Skin epidermis (tissue), 12 donors: Measurements from ENCODE around the gene SYNPO.

ENCODE experiments used
- H3K27ac ChIP-seq, 21 experiments: fragments of 200-600 bp; sonication (generic) in 11 of 21; one replicate each; pipeline ENCODE4 v1.5.0; 2020; ENCODE audit warnings: mild to moderate bottlenecking in 3 of 21, inconsistent platforms in 2 of 21, moderate library complexity in 2 of 21
- H3K4me3 ChIP-seq, 7 experiments: fragments of 200-600 bp; sonication (generic) in 2 of 7; one replicate each; pipeline ENCODE4 v1.5.0; 2020; ENCODE audit warnings: inconsistent platforms in 2 of 7, mild to moderate bottlenecking in 2 of 7, moderate library complexity in 1 of 7

SYNPO gene, protein sequence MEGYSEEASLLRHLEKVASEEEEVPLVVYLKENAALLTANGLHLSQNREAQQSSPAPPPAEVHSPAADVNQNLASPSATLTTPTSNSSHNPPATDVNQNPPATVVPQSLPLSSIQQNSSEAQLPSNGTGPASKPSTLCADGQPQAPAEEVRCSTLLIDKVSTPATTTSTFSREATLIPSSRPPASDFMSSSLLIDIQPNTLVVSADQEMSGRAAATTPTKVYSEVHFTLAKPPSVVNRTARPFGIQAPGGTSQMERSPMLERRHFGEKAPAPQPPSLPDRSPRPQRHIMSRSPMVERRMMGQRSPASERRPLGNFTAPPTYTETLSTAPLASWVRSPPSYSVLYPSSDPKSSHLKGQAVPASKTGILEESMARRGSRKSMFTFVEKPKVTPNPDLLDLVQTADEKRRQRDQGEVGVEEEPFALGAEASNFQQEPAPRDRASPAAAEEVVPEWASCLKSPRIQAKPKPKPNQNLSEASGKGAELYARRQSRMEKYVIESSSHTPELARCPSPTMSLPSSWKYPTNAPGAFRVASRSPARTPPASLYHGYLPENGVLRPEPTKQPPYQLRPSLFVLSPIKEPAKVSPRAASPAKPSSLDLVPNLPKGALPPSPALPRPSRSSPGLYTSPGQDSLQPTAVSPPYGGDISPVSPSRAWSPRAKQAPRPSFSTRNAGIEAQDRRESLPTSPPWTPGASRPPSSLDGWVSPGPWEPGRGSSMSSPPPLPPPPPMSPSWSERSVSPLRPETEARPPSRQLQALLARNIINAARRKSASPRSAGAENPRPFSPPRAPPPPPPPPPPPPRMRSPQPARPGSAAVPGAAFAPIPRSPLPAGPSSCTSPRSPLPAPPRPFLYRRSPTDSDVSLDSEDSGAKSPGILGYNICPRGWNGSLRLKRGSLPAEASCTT

GRCh38 chr5:150640311-150641005 lies at the start of gene SYNPO:
Gene SYNPO (plus strand): TSS chr5:150640660. CDS start chr5:150648276, 7,616 bp downstream.
- peak within 1 kb of the TSS in 20 of 21 experiments; percentile 12 to 88 (median 78) for H3K27ac ChIP-seq
- peak within 1 kb of the TSS in 2 of 7 experiments; percentile 11 to 15 for H3K4me3 ChIP-seq

DNA sequence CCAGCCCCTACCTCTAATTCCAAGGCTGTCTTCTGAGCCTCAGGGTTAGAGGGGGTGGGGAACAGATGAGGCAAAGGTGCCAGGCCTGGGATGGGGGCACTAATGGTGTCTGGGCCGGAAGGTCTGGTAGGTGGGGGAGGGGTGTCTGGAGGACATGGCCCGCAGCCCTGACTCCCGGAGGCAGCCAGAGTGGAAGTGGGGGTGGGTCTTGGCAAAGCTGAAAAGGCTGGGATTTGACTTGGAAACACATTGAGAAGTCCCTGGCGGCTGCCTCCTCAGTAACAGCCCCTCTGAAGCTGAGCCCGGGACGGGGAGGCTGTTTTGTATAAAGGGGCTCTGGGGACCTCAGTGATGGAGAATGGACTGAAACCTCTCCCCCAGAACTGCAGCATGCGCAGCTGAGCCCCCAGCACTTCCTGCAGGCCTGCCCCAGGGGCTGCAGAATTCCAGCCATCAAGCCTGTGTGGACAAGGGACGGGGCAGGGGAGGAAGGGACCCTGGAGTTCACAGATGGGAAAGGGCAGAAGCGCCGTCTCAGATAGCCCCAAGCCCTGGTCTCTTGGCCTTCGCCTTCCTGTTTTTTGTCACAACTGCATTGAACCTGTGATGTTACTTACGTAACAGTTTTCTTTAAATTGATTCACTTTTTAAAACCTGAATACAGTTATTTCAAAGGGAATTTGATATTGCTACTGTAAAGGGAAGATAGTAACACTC lies 49.3 kb upstream of the SYNPO start:
- peak overlapping the region in 4 of 21 experiments; percentile 28 to 60 (median 55) for H3K27ac ChIP-seq
- H3K4me3 ChIP-seq = no peak overlapping the region

- Histone ChIP-seq H3K27ac (peak overlapping the region in 1 of 21 experiments; percentile 8), H3K4me3 (no peak overlapping the region)
These were observed 46.9 kb upstream of the SYNPO start for GRCh38 chr5:150593593-150593992.

DNA sequence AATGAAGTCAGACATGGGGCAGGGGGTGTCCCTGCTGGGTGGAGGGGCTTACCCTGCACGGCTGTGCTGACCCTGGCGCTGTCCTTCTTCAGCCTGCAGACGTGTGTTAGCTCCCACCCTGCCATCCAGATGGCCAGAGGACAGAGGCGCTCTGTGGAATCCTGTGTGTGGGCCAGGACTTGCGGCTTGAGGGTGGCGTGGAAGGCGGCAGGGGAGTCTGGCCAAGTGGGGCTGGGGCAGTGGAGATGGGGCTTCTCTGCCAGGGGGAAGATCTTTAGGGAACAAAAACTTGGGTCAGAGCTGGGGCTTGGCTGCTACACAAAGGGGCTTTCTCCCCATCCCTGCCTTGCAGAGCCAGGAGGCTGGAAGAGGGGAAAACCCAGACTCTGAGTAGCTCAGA lies 46.5 kb upstream of the SYNPO start:
- peak overlapping the region in 2 of 21 experiments; percentile 8 to 45 for H3K27ac ChIP-seq

GRCh38 chr5:150595466-150596031 lies 44.9 kb upstream of the SYNPO start:
- H3K4me3 ChIP-seq = no peak overlapping the region
- peak overlapping the region in 6 of 21 experiments; percentile 15 to 75 (median 54) for H3K27ac ChIP-seq

More for the DNA sequence above, 46.5 kb upstream of the SYNPO start:
- H3K4me3 ChIP-seq = no peak overlapping the region

- H3K27ac ChIP-seq = peak overlapping the region in 9 of 21 experiments; percentile 3 to 75 (median 51)
- H3K4me3 ChIP-seq = no peak overlapping the region
These were observed 44.1 kb upstream of the SYNPO start for GRCh38 chr5:150596313-150596712.

DNA sequence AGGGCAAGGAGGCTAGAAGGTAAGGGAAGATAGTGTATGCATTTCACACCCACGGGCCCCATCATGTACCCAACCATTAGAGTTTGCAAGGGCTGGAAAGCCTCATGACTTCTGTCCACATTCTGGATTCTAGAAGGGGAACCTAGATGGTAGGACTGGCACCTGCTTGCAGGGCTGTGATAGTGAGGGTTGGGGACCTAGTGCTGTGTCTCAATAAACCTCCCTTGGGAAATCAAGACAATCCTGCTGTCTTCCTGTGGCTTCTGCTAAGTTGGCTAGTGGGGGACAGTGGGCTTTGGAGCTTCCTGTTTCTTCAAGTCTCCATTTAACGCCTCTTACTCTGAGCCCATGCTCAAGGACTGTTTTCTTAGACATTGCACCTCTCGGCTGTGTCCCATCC lies 43.6 kb upstream of the SYNPO start:
- Histone ChIP-seq H3K4me3 (no peak overlapping the region), H3K27ac (peak overlapping the region in 3 of 21 experiments; percentile 3 to 75 (median 53))

DNA sequence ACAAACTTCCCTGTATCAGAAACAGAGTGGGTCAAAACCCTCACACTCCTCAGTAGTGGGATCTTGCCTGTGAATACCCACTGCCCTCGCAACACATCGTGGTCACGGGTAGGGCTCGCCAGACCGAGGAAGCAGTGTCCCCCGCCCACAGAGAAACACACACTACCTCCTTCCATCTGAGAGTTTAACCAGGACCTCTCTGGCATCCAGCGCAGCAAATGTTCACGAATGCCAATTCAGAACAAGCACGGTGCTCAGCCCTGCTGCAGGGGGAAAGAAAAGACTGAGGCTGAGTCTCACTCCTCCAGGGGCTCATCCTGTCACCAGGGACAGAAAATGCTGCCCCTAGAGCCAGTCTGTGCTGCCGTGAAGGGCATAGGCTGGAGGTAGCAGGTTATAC lies 42.5 kb upstream of the SYNPO start:
- Histone ChIP-seq H3K27ac (peak overlapping the region in 5 of 21 experiments; percentile 14 to 78 (median 43)), H3K4me3 (no peak overlapping the region)

DNA sequence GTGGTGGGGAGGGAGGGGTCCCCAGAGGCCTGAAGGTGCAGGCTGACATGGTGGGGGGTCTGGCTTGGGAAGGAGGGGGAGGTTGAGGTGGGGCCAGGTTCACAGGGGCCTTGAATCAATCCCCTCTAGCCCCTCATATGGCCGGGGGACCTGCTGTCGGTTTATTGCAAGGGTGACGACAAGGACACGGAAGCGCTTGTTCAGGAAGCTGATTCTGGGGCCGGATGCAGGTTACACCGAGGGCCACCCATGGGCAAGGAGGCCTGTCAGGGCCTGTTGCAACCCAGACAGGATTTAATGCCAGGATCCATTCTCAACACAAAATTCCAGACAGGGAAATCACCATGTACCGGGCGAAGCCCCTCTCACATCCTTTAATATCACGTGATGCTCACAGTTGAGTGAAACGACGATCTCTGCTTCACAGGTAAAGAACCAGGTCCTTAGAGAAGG lies 41.6 kb upstream of the SYNPO start:
- Histone ChIP-seq H3K4me3 (no peak overlapping the region), H3K27ac (peak overlapping the region in 11 of 21 experiments; percentile 6 to 78 (median 43))

GRCh38 chr5:150599281-150599680 lies 41.2 kb upstream of the SYNPO start:
- H3K27ac ChIP-seq = peak overlapping the region in 10 of 21 experiments; percentile 3 to 78 (median 46)
- no peak overlapping the region for H3K4me3 ChIP-seq

DNA sequence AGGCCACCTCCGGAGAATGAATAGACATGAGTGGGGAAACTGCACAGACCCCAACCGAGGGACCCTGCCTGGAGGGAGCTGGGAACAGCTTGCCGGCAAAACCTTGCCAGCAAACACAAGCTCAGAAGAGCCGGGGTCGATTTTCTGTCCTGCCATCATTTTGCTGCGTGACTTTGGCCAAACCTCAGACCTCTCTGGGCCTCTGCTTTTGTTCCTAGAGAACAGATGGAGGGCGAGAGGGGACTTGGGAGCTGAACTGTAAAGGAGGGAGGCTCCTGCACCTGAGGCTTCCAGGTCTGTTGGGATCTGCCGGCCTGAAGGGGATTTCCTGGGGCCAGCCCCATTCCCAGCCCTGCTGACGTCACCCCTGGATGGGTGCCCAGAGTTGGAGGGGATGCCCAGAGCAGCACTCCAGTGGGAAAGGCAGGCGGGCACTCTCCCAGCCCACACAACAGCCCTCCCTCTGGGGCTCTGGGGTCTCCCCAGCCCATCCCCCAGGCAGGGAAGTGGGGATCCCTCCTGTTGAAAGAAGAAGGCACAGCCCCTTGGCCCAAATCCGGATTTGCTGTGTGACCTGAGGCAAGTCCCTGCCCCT lies 40.4 kb upstream of the SYNPO start:
- Histone ChIP-seq H3K4me3 (no peak overlapping the region), H3K27ac (peak overlapping the region in 13 of 21 experiments; percentile 3 to 79 (median 52))

GRCh38 chr5:150600616-150601490 lies 39.6 kb upstream of the SYNPO start:
- Histone ChIP-seq H3K4me3 (peak overlapping the region in 2 of 7 experiments; percentile 12 to 26), H3K27ac (peak overlapping the region in 14 of 21 experiments; percentile 12 to 79 (median 62))

DNA sequence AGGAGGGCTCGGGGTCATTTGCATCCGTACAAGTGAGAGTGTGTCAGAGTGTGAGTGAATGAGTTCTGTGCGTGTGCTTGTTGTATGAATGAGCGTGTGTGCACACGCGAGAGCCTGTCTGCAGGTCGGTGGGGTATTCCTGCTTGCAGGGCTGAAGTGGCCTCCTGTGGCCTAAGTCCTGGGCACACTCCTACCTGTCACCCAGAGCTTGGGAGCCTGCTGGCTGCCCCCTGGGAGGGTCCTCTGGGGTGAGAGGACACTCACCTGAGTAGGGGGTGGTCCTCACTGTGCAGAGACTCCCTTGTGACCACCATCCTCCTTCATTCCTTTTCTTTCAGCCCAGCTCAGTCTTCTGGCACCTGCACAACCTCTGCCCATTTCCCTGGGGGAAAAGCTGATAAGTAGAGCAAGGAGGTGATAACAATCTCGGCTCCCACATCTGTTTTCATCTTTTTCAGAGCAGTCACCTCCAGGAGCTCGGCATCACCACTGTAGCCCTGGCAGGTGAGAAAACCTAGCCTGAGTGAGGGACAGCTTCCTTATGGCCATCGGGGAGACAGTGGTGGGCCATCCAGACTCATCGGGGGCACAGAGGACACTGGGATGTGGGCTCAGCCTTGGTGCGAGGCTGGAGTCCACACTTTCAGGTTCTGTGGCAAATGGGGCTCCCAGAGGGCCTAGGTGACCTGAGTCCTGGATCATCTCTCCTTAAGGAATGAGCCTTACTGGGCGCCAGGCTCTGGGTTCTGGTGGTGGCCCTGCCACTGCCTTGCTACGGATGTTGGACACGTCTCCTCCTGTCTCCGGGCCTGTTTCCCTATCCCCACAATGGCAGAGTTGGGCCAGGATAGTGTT lies 38.7 kb upstream of the SYNPO start:
- Histone ChIP-seq H3K27ac (peak overlapping the region in 9 of 21 experiments; percentile 12 to 79 (median 64)), H3K4me3 (peak overlapping the region in 2 of 7 experiments; percentile 12 to 26)

DNA sequence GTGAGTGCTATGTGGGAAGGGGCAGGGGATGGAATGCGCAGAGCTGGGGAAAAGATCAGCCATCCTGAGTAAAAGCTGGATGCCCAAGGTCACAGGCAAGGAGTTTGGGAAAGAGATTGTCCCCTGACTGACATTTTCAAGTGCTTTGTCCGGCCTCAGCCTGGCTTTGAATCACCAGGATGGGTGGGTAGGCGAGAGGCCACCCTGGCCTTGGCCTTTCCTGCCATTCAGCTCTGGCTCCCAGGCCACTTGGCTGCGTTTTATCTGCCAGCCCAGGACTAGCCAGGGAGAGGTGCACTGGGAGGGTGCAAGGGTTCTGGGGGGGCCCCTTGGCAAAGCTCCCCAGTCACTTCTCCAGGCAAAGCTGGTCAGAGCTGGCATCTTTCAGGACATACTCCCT lies 37.4 kb upstream of the SYNPO start:
- Histone ChIP-seq H3K27ac (peak overlapping the region in 2 of 21 experiments; percentile 8 to 18), H3K4me3 (no peak overlapping the region)

DNA sequence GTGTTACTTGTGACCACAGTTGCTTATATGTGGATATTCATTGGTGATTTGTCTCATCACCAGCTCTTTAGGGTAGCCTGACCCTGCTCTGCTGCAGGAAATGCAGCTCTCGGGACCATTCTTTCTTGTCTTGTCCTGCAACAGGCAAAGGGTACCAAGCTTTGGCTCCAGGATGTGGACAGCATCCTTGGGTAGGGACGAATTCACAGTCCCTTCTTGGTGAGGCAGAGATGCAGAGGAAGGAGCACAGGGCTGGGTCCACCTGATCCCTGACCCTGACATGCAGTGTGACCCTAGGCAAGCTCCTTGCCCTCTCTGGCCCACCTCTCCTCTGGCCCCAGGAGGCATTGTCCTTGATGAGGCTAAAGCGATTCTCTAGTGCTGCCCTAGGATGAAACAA lies 37.0 kb upstream of the SYNPO start:
- Histone ChIP-seq H3K4me3 (no peak overlapping the region), H3K27ac (peak overlapping the region in 1 of 21 experiments; percentile 18)

DNA sequence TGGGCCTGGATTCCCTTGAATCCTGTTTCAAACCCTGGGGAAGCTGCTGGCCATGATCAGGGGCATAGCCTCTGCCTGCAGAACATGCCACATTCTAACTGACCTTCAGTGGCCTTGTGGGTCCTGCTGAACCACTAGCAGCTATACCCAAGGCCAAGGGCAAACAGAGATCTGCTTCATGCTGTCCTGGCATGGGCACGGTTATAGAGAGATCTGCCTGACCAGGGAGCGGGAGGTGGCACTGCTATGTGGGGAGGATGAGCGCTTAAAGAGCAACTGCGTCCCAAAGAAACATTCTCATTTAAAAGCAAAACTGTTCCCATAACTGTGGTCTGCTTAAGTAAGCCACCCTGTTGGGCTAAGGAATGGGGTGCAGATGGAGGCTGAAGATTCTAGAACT lies 36.5 kb upstream of the SYNPO start:
- H3K4me3 ChIP-seq = no peak overlapping the region
- H3K27ac ChIP-seq = no peak overlapping the region
